GM12891 (cell line): ENCODE data around the gene CSPG5.

Source experiments
- PAX5 ChIP-seq: IDR thresholded peaks from 2 replicates; pipeline ENCODE4 v1.6.1; 2011; ENCODE audit warnings: low read length, moderate library complexity, mild to moderate bottlenecking; ENCODE audit not compliant: insufficient read depth, severe bottlenecking
- POLR2A ChIP-seq: IDR thresholded peaks from 2 replicates; pipeline ENCODE4 v1.6.1; 2011; ENCODE audit warnings: low read depth, low read length, control low read depth
- POLR2AphosphoS5 ChIP-seq: IDR thresholded peaks from 2 replicates; pipeline ENCODE4 v1.6.1; 2011; ENCODE audit warnings: low read depth, low read length, control low read depth
- POU2F2 ChIP-seq: IDR thresholded peaks from 2 replicates; pipeline ENCODE4 v1.6.1; 2011; ENCODE audit warnings: low read depth, mild to moderate bottlenecking, control low read depth, low read length, moderate library complexity
- SPI1 ChIP-seq: IDR thresholded peaks from 2 replicates; pipeline ENCODE4 v1.6.1; 2011; ENCODE audit warnings: low read depth, low read length, control low read depth
- TAF1 ChIP-seq: IDR thresholded peaks from 2 replicates; pipeline ENCODE4 v1.6.1; 2011; ENCODE audit warnings: low read depth, low read length, control low read depth

- no peak for TF ChIP-seq POLR2A
- TF ChIP-seq TAF1, result no peak
- no peak for TF ChIP-seq POLR2AphosphoS5
- no peak for TF ChIP-seq PAX5
- no peak for TF ChIP-seq POU2F2
- no peak for TF ChIP-seq SPI1
Measured at GRCh38 chr3:47603332-47603731, 24.7 kb upstream of the CSPG5 start.
